KMS-11 (cell line): ENCODE results near the gene CSNK2A1.

Experiments
- H2AFZ ChIP-seq: fragments of 200-600 bp; sonication (generic); 2 replicates; pipeline ENCODE4 v1.6.1; 2016; ENCODE audit warnings: antibody characterized with exemption, mixed run types, low read depth
- H3K27ac ChIP-seq: fragments of 200-600 bp; sonication (generic); 2 replicates; pipeline ENCODE4 v1.6.1; 2016; ENCODE audit warnings: mild to moderate bottlenecking, mixed run types
- H3K27me3 ChIP-seq: fragments of 200-600 bp; sonication (generic); 2 replicates; pipeline ENCODE4 v1.6.1; 2017; ENCODE audit warnings: mild to moderate bottlenecking, low read depth, mixed run types, moderate library complexity; ENCODE audit not compliant: insufficient read depth
- H3K36me3 ChIP-seq: fragments of 200-600 bp; sonication (generic); 2 replicates; pipeline ENCODE4 v1.6.1; 2017; ENCODE audit warnings: mild to moderate bottlenecking, mixed run types; ENCODE audit not compliant: insufficient read depth
- H3K4me1 ChIP-seq: fragments of 200-600 bp; sonication (generic); 2 replicates; pipeline ENCODE4 v1.6.1; 2016; ENCODE audit warnings: mild to moderate bottlenecking, low read depth, mixed run types; ENCODE audit not compliant: poor library complexity, severe bottlenecking
- H3K4me2 ChIP-seq: fragments of 200-600 bp; sonication (generic); 2 replicates; pipeline ENCODE4 v1.7.0; 2016; ENCODE audit warnings: mild to moderate bottlenecking, mixed run types
- H3K4me3 ChIP-seq: fragments of 200-600 bp; sonication (generic); IDR thresholded peaks from 2 replicates; pipeline ENCODE4 v1.6.1; 2017; ENCODE audit warnings: low read depth, low read length, mixed read lengths; ENCODE audit not compliant: insufficient read depth
- H3K79me2 ChIP-seq: fragments of 200-600 bp; sonication (generic); 2 replicates; pipeline ENCODE4 v1.6.1; 2016; ENCODE audit warnings: low read depth, mixed run types; ENCODE audit not compliant: insufficient read depth
- H3K9ac ChIP-seq: fragments of 200-600 bp; sonication (generic); 2 replicates; pipeline ENCODE4 v1.6.1; 2016; ENCODE audit warnings: mild to moderate bottlenecking, mixed run types
- H4K20me1 ChIP-seq: fragments of 200-600 bp; sonication (generic); 2 replicates; pipeline ENCODE4 v1.6.1; 2016; ENCODE audit warnings: mild to moderate bottlenecking, mixed run types; ENCODE audit not compliant: insufficient read depth
- TF ChIP-seq, protein P1 (sequence below): fragments of 200-600 bp; sonication (generic); conservative IDR thresholded peaks from 2 replicates; pipeline ENCODE4 v1.6.1; 2017; ENCODE audit warnings: low read depth, mild to moderate bottlenecking, antibody characterized with exemption, low read length, moderate library complexity, mixed read lengths

The CSNK2A1 gene

DNA sequence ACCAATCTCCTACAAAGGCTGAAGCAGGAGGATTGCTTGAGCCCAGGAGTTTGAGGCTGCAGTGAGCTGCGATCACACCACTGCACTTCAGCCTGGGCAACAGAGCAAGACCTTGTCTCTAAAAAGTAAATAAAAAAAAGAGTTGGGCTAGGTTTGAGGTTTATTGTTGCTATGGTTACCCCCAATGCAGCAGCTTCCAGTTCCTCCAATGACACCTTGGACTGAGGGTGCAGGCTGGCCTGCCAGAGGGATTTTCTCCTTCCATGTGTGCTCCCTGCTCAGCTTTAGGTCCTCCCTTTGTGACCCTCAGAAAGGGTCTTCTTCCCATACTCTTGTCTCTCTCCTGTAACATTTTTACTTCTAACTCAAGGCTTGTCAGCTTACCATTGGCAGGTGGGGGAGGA lies 70.7 kb downstream of the CSNK2A1 start:
- H3K27me3 ChIP-seq: no peaks in the 10 kb centered on the region
- TF ChIP-seq, protein P1, sequence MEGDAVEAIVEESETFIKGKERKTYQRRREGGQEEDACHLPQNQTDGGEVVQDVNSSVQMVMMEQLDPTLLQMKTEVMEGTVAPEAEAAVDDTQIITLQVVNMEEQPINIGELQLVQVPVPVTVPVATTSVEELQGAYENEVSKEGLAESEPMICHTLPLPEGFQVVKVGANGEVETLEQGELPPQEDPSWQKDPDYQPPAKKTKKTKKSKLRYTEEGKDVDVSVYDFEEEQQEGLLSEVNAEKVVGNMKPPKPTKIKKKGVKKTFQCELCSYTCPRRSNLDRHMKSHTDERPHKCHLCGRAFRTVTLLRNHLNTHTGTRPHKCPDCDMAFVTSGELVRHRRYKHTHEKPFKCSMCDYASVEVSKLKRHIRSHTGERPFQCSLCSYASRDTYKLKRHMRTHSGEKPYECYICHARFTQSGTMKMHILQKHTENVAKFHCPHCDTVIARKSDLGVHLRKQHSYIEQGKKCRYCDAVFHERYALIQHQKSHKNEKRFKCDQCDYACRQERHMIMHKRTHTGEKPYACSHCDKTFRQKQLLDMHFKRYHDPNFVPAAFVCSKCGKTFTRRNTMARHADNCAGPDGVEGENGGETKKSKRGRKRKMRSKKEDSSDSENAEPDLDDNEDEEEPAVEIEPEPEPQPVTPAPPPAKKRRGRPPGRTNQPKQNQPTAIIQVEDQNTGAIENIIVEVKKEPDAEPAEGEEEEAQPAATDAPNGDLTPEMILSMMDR: no peak
- H3K4me1 ChIP-seq: no peaks in the 10 kb centered on the region
- H3K79me2 ChIP-seq: no peaks in the 10 kb centered on the region
- H2AFZ ChIP-seq: no peak overlapping the region
- H3K9ac ChIP-seq: no peak overlapping the region
- no peak overlapping the region for H3K4me3 ChIP-seq
- no peak overlapping the region for H3K4me2 ChIP-seq
- H3K36me3 ChIP-seq: no peaks in the 10 kb centered on the region
- H3K27ac ChIP-seq: no peak overlapping the region
- no peaks in the 10 kb centered on the region for H4K20me1 ChIP-seq

DNA sequence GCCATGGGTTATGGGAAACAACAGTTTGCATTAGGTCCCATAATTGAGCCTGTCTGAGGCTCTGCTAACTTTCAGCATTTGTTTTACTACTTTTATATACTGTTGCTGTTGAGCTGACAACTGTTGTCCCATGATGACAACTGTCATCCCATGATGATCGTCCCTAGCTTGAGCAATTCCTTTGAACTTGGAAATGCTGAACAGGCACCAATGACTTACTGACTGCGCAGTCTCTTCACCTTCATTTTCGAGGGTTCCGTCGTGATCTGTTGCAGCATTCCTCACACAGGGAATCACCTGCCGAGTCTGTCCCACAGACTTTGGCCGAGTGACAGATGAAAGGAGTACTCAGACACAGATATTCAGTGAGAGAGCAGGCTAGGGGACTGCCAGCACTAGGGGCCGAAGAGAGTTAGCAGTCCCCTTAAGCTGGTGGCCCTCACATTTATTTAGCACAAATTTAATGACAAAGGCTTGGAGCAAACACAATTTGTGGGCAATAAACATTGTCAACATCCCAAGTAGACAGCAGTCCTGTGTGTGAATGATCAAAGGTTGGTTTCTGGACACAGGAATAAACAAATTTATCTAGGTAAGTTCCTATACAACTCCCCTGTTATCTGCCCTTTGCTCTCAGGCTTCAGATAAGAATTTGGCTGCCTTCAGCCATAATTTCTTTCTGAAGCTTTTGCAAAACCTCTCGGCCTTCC lies 71.3 kb downstream of the CSNK2A1 start:
- H3K9ac ChIP-seq: no peak overlapping the region
- TF ChIP-seq, protein P1: no peak

DNA sequence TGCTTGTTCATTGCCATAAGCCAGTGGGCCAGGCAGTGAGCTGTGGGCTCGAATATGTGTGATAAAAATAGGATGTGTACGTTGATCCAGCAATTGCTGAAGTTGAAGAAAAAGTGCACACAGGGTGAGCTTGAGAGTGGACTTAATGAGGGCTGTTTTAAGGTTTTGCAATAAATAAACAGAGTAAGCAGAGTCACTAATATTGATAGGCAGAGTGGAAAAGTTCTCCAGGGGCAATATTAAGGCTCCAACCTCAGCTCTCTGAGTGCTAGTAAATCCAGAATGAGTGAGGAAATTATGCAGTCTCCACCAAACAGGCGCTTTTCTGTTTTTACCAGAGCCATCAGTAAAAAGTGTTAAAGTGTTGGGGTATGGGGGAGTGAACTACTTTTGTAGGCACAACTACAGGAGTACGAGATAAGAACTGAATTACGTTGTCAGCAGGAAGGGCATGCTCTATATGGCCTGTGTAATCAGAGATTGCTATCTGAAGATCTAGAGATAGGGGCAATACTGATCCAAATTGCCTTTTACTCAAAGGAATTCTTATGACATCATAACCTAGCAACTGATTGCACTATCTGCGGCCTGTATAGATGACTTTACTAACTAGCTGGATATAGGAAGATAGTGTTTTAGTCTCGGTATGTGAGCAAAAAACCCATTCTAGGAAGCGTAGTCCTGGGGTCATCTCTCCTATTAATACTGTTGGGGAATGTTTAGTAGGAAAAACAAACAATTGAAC lies 73.7 kb downstream of the CSNK2A1 start:
- no peaks in the 10 kb centered on the region for H4K20me1 ChIP-seq
- no peak overlapping the region for H3K27ac ChIP-seq
- H2AFZ ChIP-seq: no peak overlapping the region
- TF ChIP-seq, protein P1: no peak
- H3K9ac ChIP-seq: no peak overlapping the region
- no peaks in the 10 kb centered on the region for H3K36me3 ChIP-seq
- no peaks in the 10 kb centered on the region for H3K79me2 ChIP-seq
- H3K4me3 ChIP-seq: no peak overlapping the region
- H3K4me2 ChIP-seq: no peak overlapping the region
- H3K4me1 ChIP-seq: no peaks in the 10 kb centered on the region
- no peaks in the 10 kb centered on the region for H3K27me3 ChIP-seq

More for the DNA sequence above, 71.3 kb downstream of the CSNK2A1 start:
- no peaks in the 10 kb centered on the region for H3K36me3 ChIP-seq
- no peaks in the 10 kb centered on the region for H3K79me2 ChIP-seq
- no peaks in the 10 kb centered on the region for H3K27me3 ChIP-seq
- H3K4me3 ChIP-seq: no peak overlapping the region
- no peaks in the 10 kb centered on the region for H3K4me1 ChIP-seq
- no peak overlapping the region for H3K4me2 ChIP-seq
- no peak overlapping the region for H2AFZ ChIP-seq
- no peaks in the 10 kb centered on the region for H4K20me1 ChIP-seq
- no peak overlapping the region for H3K27ac ChIP-seq

DNA sequence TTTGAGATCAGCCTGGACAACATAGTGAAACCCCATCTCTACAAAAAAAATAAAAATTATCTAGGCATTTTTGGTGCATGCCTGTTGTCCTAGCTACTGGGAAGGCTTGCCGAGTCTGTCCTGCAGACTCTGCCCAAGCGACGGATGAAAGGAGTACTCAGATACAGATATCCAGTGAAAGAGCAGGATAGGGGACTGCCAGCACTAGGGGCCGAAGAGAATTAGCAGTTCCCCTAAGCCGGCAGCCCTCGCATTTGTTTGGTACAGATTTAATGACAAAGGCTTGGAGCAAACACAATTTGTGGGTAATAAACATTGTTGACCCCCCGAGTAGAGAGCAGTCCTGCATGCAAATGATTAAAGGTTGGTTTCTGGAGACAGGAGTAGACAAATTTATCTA lies 75.8 kb downstream of the CSNK2A1 start:
- Histone ChIP-seq H2AFZ (no peak overlapping the region), H3K79me2 (no peaks in the 10 kb centered on the region), H3K4me1 (peaks cover 7% of the 10 kb centered on the region), H3K36me3 (no peaks in the 10 kb centered on the region), H4K20me1 (no peaks in the 10 kb centered on the region), H3K4me3 (no peak overlapping the region), H3K9ac (no peak overlapping the region), H3K27ac (no peak overlapping the region), H3K4me2 (no peak overlapping the region), H3K27me3 (no peaks in the 10 kb centered on the region)
- TF ChIP-seq, protein P1: no peak
